ENCODE data around the gene AGGF1.

DNA sequence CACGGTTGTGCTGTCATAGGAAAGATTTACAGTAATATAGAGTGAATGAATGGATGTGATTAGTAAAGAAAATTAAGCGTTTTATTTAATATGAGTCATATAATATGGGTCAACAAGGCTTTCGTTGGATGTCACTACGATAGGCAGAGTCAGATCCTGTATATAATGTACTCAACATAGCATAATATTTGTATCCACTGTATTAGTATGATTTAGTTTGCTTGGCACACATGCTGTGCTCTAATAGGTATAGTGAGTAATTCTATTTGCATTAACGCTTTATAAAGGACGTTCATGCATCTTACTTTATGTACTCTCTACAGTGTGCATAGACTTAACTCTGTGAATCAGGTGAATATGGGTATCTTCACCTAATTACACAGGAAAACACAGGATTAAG, 35.9 kb upstream of the AGGF1 start:
- TF ChIP-seq, protein P1, sequence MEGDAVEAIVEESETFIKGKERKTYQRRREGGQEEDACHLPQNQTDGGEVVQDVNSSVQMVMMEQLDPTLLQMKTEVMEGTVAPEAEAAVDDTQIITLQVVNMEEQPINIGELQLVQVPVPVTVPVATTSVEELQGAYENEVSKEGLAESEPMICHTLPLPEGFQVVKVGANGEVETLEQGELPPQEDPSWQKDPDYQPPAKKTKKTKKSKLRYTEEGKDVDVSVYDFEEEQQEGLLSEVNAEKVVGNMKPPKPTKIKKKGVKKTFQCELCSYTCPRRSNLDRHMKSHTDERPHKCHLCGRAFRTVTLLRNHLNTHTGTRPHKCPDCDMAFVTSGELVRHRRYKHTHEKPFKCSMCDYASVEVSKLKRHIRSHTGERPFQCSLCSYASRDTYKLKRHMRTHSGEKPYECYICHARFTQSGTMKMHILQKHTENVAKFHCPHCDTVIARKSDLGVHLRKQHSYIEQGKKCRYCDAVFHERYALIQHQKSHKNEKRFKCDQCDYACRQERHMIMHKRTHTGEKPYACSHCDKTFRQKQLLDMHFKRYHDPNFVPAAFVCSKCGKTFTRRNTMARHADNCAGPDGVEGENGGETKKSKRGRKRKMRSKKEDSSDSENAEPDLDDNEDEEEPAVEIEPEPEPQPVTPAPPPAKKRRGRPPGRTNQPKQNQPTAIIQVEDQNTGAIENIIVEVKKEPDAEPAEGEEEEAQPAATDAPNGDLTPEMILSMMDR (IDR thresholded peaks at IDR 0.05) = no peak
- no peak for TF ChIP-seq POLR2AphosphoS5 (IDR thresholded peaks at IDR 0.05; ENCODE audit: insufficient read depth in 1 of 2, low read depth in 1 of 2)

Data from vagina (tissue), 2 donors.